ENCODE results near the gene CTTNBP2NL.

GRCh38 chr1:112440574-112440973, 44.6 kb downstream of the CTTNBP2NL start:
- TF ChIP-seq CREB1 (CRISPR knock-in tag; IDR thresholded peaks at IDR 0.05; ENCODE audit: low read depth) (no peak), EZH2 (IDR thresholded peaks at IDR 0.05; ENCODE audit: low read depth, unreplicated experiment) (no peak), REST (IDR thresholded peaks at IDR 0.05; ENCODE audit: unreplicated experiment) (no peak), POLR2AphosphoS5 (IDR thresholded peaks at IDR 0.05; ENCODE audit: low read depth) (no peak)
- TF ChIP-seq, protein P1, sequence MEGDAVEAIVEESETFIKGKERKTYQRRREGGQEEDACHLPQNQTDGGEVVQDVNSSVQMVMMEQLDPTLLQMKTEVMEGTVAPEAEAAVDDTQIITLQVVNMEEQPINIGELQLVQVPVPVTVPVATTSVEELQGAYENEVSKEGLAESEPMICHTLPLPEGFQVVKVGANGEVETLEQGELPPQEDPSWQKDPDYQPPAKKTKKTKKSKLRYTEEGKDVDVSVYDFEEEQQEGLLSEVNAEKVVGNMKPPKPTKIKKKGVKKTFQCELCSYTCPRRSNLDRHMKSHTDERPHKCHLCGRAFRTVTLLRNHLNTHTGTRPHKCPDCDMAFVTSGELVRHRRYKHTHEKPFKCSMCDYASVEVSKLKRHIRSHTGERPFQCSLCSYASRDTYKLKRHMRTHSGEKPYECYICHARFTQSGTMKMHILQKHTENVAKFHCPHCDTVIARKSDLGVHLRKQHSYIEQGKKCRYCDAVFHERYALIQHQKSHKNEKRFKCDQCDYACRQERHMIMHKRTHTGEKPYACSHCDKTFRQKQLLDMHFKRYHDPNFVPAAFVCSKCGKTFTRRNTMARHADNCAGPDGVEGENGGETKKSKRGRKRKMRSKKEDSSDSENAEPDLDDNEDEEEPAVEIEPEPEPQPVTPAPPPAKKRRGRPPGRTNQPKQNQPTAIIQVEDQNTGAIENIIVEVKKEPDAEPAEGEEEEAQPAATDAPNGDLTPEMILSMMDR (conservative IDR thresholded peaks at IDR 0.05; ENCODE audit: low read depth in 2 of 2), result no peak
